Endothelial cell of umbilical vein (primary cell): ENCODE results near the gene SSR1. TPM values are rescaled to one million over a fixed set of nuclear protein-coding genes. Genes with fewer than 3 reads are reported as not detected.

ENCODE experiments used
- BruUV-seq: library from RNA; stranded (reverse); fragments of 400-500 nt; replicated peaks from 2 replicates; lab custom pipeline; 2021; lab: Mats Ljungman, UMichigan
- CTCF ChIA-PET: fragments of 300-600, 350-600 bp; sonication (Branson Sonifier 250); formaldehyde crosslinking; loops from one replicate; lab custom pipeline; 2021; ENCODE audit warnings: antibody characterized with exemption, inconsistent platforms; lab: Charles Lee
- POLR2A ChIA-PET: fragments of 300-600, 350-600 bp; sonication (Branson Sonifier 250); formaldehyde crosslinking; loops from one replicate; lab custom pipeline; 2021; ENCODE audit warnings: antibody characterized with exemption, inconsistent platforms; lab: Charles Lee
- DNase-seq: peaks from one replicate; pipeline ENCODE4 v3.0.0-alpha.2; 2011; ENCODE audit warnings: low read depth, low spot score
- FAIRE-seq: peaks from 2 replicates; lab custom pipeline; 2011; peaks lifted over from hg19 to GRCh38; lab: Jason Lieb, UNC
- H2AFZ ChIP-seq: 2 replicates; pipeline ENCODE4 v1.6.0; 2012; ENCODE audit warnings: low read depth, low read length, control low read depth, inconsistent platforms
- H3K27ac ChIP-seq: 2 replicates; pipeline ENCODE4 v1.5.1; 2011; ENCODE audit warnings: low read depth, mild to moderate bottlenecking, control low read depth, low read length, moderate library complexity; ENCODE audit not compliant: insufficient read depth
- H3K27me3 ChIP-seq, 2 experiments: 2 replicates each; pipeline versions ENCODE4 v1.6.0 to v1.6.1; 2011; ENCODE audit warnings: low read length in 2 of 2, mixed read lengths in 1 of 2; ENCODE audit not compliant: control insufficient read depth in 2 of 2, insufficient read depth in 2 of 2
- H3K36me3 ChIP-seq, 2 experiments: 2 replicates in 1 of 2; 3 replicates in 1 of 2; pipeline ENCODE4 v1.5.1; 2011; ENCODE audit warnings: low read length in 2 of 2, mild to moderate bottlenecking in 1 of 2, moderate library complexity in 1 of 2; ENCODE audit not compliant: control insufficient read depth in 2 of 2, insufficient read depth in 2 of 2; ENCODE audit errors: extremely low read depth in 1 of 2
- H3K4me1 ChIP-seq: 3 replicates; pipeline ENCODE4 v1.5.1; 2011; ENCODE audit warnings: mild to moderate bottlenecking, low read length; ENCODE audit not compliant: control insufficient read depth, insufficient read depth; ENCODE audit errors: extremely low read depth
- H3K4me2 ChIP-seq: 2 replicates; pipeline ENCODE4 v1.6.1; 2011; ENCODE audit warnings: low read length, control low read depth, mixed read lengths; ENCODE audit not compliant: insufficient read depth
- H3K4me3 ChIP-seq, 3 experiments: fragments of 200-600 bp in 1 of 3; sonication (generic), shearing (Covaris generic) in 1 of 3; replicated peaks in 1 of 3; 2 replicates each; pipeline ENCODE4 v1.5.1; 2011 to 2016; ENCODE audit warnings: control low read depth in 3 of 3, low read length in 3 of 3, mild to moderate bottlenecking in 2 of 3, inconsistent platforms in 1 of 3, low read depth in 1 of 3, moderate library complexity in 1 of 3; ENCODE audit not compliant: insufficient read depth in 1 of 3
- H3K79me2 ChIP-seq: 2 replicates; pipeline ENCODE4 v1.6.0; 2012; ENCODE audit warnings: low read length, inconsistent platforms; ENCODE audit not compliant: control insufficient read depth, insufficient read depth
- H3K9ac ChIP-seq: replicated peaks from 2 replicates; pipeline ENCODE3; 2011; ENCODE audit warnings: low read length, control low read depth; ENCODE audit not compliant: insufficient read depth; ENCODE audit errors: extremely low read depth
- H3K9me1 ChIP-seq: replicated peaks from 3 replicates; pipeline ENCODE4 v1.6.0; 2011; ENCODE audit warnings: mild to moderate bottlenecking, low read length; ENCODE audit not compliant: control insufficient read depth, insufficient read depth; ENCODE audit errors: extremely low read depth
- H3K9me3 ChIP-seq: replicated peaks from 2 replicates; pipeline ENCODE4 v1.5.1; 2012; ENCODE audit warnings: low read length, inconsistent platforms; ENCODE audit not compliant: control insufficient read depth, insufficient read depth
- H4K20me1 ChIP-seq: replicated peaks from 2 replicates; pipeline ENCODE3; 2011; ENCODE audit warnings: mild to moderate bottlenecking, low read length; ENCODE audit not compliant: control insufficient read depth, insufficient read depth; ENCODE audit errors: extremely low read depth
- CTCF ChIP-seq, 2 donors: IDR thresholded peaks; 1 replicate in 1 of 2; 2 replicates in 1 of 2; pipeline ENCODE4 v1.5.1; 2011; ENCODE audit warnings: low read length in 2 of 2, mild to moderate bottlenecking in 2 of 2, moderate library complexity in 2 of 2, control low read depth in 1 of 2, inconsistent platforms in 1 of 2, low read depth in 1 of 2; ENCODE audit not compliant: insufficient read depth in 1 of 2; ENCODE audit errors: extremely low read depth in 1 of 2
- EZH2 ChIP-seq: IDR thresholded peaks from 2 replicates; pipeline ENCODE4 v1.6.1; 2012; ENCODE audit warnings: borderline replicate concordance, low read depth, mild to moderate bottlenecking, moderate library complexity, low read length, inconsistent platforms; ENCODE audit not compliant: severe bottlenecking
- FOS ChIP-seq: IDR thresholded peaks from 2 replicates; pipeline ENCODE4 v1.6.1; 2011; ENCODE audit warnings: mild to moderate bottlenecking, low read length, moderate library complexity, borderline replicate concordance; ENCODE audit not compliant: insufficient read depth
- GATA2 ChIP-seq: IDR thresholded peaks from 2 replicates; pipeline ENCODE4 v1.7.0; 2011; ENCODE audit warnings: low read depth, mild to moderate bottlenecking, moderate library complexity, mixed read lengths, low read length; ENCODE audit not compliant: insufficient read length, insufficient read depth
- JUN ChIP-seq: IDR thresholded peaks from 2 replicates; pipeline ENCODE4 v1.6.1; 2011; ENCODE audit warnings: borderline replicate concordance, low read depth; ENCODE audit not compliant: insufficient read length, insufficient read depth
- MAX ChIP-seq: IDR thresholded peaks from 2 replicates; pipeline ENCODE4 v1.6.1; 2011; ENCODE audit not compliant: insufficient read depth, insufficient read length
- MYC ChIP-seq: IDR thresholded peaks from one replicate; pipeline ENCODE4 v1.6.1; 2011; ENCODE audit warnings: mild to moderate bottlenecking, low read depth, low read length
- POLR2A ChIP-seq: IDR thresholded peaks from 2 replicates; pipeline ENCODE4 v1.6.1; 2012; ENCODE audit warnings: low read depth, mild to moderate bottlenecking, control low read depth, low read length
- POLR2AphosphoS5 ChIP-seq: IDR thresholded peaks from 2 replicates; pipeline ENCODE4 v1.6.1; 2012; ENCODE audit warnings: low read depth, mild to moderate bottlenecking, control low read depth, low read length, moderate library complexity; ENCODE audit not compliant: insufficient read depth
- dilution Hi-C: fragments of 300-500 bp; cut with MboI; formaldehyde crosslinking; loops from one replicate; pipeline ENCODE4 v1.15.0; 2019; ENCODE audit warnings: low sequenced_read_pairs; ENCODE audit not compliant: extremely low pct_ligation_motif_present
- intact Hi-C: fragments of 100-400 bp; cut with micrococcal nuclease; formaldehyde crosslinking; loops from one replicate; pipeline ENCODE4 v1.10.0; 2022
- polyA plus RNA-seq, 4 experiments: library from polyadenylated mRNA; depleted of rRNA in 3 of 4; stranded (reverse) in 3 of 4; unstranded in 1 of 4; fragments of >200 nt; gene quantifications; 2 replicates each; pipeline versions ENCODE4 v1.2.1 to v1.2.3, GENCODE V29; 2011 to 2012; ENCODE audit warnings: missing spikeins in 1 of 4
- total RNA-seq: library from RNA; stranded (reverse); gene quantifications from 2 replicates; pipeline ENCODE4 v1.2.3, GENCODE V29; 2021

Gene SSR1
- total and polyA plus RNA-seq, 2 donors (not counting 3 experiments of a cell fraction or from before 2014, with no cell fraction given), result 70.7 to 187 TPM

- TF ChIP-seq CTCF (IDR thresholded peaks at IDR 0.05; ENCODE audit: extremely low read depth in 1 of 2, insufficient read depth in 1 of 2, low read depth in 1 of 2, low read length in 2 of 2) (no peak), POLR2A (no peak), EZH2 (no peak), MAX (no peak)
- CTCF ChIA-PET, result interaction anchor here (1.2 kb wide), 1 partner anchor 9 kb away, joined by 5 read pairs; no protein-coding TSS in a partner anchor
Measured at GRCh38 chr6:7252390-7252789, 60.6 kb downstream of the SSR1 start.

GRCh38 chr6:7251646-7252260, 61.2 kb downstream of the SSR1 start:
- Histone ChIP-seq H3K9me1 (no peaks in the 10 kb centered on the region), H3K4me2 (no peak overlapping the region), H3K36me3 (peaks cover 5 to 33% of the 10 kb centered on the region in 2 experiments), H4K20me1 (no peaks in the 10 kb centered on the region), H3K4me3 (no peak overlapping the region), H3K27ac (no peak overlapping the region), H3K4me1 (no peaks in the 10 kb centered on the region), H3K9ac (no peak overlapping the region), H3K9me3 (no peaks in the 10 kb centered on the region), H2AFZ (no peak overlapping the region), H3K79me2 (no peaks in the 10 kb centered on the region), H3K27me3 (no peaks in the 10 kb centered on the region)
- TF ChIP-seq POLR2A (no peak), FOS (no peak), JUN (no peak), GATA2 (no peak), MAX (no peak), POLR2AphosphoS5 (no peak), CTCF (IDR thresholded peaks at IDR 0.05; ENCODE audit: extremely low read depth in 1 of 2, insufficient read depth in 1 of 2, low read depth in 1 of 2, low read length in 2 of 2) (no peak), MYC (no peak), EZH2 (no peak)
- CTCF ChIA-PET, result interaction anchor here (0.9 to 1.2 kb wide), 2 partner anchors 9 to 10 kb away, joined by 3 to 5 read pairs; no protein-coding TSS in a partner anchor
- no peak for FAIRE-seq
- intact Hi-C loops (no loop called here), dilution Hi-C loops (no loop called here)
- POLR2A ChIA-PET, result no interaction called here
- DNase-seq, result no peak
- no TSS peak for BruUV-seq

More at GRCh38 chr6:7252390-7252789, 60.6 kb downstream of the SSR1 start:
- H3K36me3 ChIP-seq, result peaks cover 3 to 27% of the 10 kb centered on the region in 2 experiments
- POLR2A ChIA-PET, result no interaction called here
- no peak for DNase-seq
- intact Hi-C loops (no loop called here), dilution Hi-C loops (no loop called here)
- no TSS peak for BruUV-seq
- no peak for FAIRE-seq
- H2AFZ ChIP-seq, result no peak overlapping the region
- no peaks in the 10 kb centered on the region for H3K9me3 ChIP-seq
- no peaks in the 10 kb centered on the region for H3K27me3 ChIP-seq
- no peaks in the 10 kb centered on the region for H3K4me1 ChIP-seq
- H3K27ac ChIP-seq, result no peak overlapping the region
- H3K4me2 ChIP-seq, result no peak overlapping the region
- H4K20me1 ChIP-seq, result no peaks in the 10 kb centered on the region
- no peak overlapping the region for H3K4me3 ChIP-seq
- H3K9ac ChIP-seq, result no peak overlapping the region
- no peaks in the 10 kb centered on the region for H3K9me1 ChIP-seq
- H3K79me2 ChIP-seq, result no peaks in the 10 kb centered on the region
